Bronchial epithelial cell (primary cell): ENCODE measurements around the gene RAB9A. TPM values are rescaled to one million over a fixed set of nuclear protein-coding genes. Genes with fewer than 3 reads are reported as not detected.

Experiments
- DNase-seq: peaks from one replicate; pipeline ENCODE4 v3.0.0-alpha.2; 2010; ENCODE audit warnings: low read depth
- FAIRE-seq: peaks from 2 replicates; lab custom pipeline; 2011; peaks lifted over from hg19 to GRCh38; lab: Jason Lieb, UNC
- H3K27me3 ChIP-seq: 2 replicates; pipeline ENCODE4 v1.5.1; 2011; ENCODE audit warnings: low read length; ENCODE audit not compliant: control insufficient read depth, insufficient read depth
- H3K36me3 ChIP-seq: 2 replicates; pipeline ENCODE4 v1.5.1; 2011; ENCODE audit warnings: low read length; ENCODE audit not compliant: control insufficient read depth, insufficient read depth
- H3K4me3 ChIP-seq: 2 replicates; pipeline ENCODE4 v1.5.1; 2011; ENCODE audit warnings: mild to moderate bottlenecking, low read depth, low read length, control low read depth
- total RNA-seq: library from RNA; depleted of rRNA; stranded (reverse); fragments of >200 nt; gene quantifications from 2 replicates; pipeline ENCODE4 v1.2.1, GENCODE V29; 2014
- TF ChIP-seq, protein P1 (sequence below): IDR thresholded peaks from 2 replicates; pipeline ENCODE4 v1.5.1; 2011; ENCODE audit warnings: mild to moderate bottlenecking, moderate library complexity, low read length, control low read depth, inconsistent platforms; ENCODE audit not compliant: insufficient read depth, severe bottlenecking

The RAB9A gene
- total RNA-seq, 1 donor from 2014 or later, result 43.4 TPM

DNA sequence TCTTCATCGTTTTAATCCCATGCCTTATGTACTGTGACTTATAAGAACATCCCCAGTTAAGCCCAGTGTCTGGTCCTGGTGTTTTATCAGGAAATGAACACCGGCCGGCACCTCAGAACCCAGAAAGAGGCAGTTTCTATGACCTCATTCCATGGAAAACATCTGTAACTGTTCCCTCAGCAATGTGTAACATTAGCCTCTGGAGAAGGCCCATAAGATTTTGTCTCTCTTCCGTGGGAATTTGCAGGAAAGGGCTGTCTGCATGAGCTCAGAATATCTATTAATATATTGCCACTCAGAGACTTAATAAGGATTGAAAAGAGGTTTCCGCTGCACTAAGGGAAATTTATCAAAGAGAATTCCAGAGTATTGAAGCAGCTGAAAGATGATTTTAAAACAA is 39.1 kb upstream of the RAB9A start:
- TF ChIP-seq, protein P1, sequence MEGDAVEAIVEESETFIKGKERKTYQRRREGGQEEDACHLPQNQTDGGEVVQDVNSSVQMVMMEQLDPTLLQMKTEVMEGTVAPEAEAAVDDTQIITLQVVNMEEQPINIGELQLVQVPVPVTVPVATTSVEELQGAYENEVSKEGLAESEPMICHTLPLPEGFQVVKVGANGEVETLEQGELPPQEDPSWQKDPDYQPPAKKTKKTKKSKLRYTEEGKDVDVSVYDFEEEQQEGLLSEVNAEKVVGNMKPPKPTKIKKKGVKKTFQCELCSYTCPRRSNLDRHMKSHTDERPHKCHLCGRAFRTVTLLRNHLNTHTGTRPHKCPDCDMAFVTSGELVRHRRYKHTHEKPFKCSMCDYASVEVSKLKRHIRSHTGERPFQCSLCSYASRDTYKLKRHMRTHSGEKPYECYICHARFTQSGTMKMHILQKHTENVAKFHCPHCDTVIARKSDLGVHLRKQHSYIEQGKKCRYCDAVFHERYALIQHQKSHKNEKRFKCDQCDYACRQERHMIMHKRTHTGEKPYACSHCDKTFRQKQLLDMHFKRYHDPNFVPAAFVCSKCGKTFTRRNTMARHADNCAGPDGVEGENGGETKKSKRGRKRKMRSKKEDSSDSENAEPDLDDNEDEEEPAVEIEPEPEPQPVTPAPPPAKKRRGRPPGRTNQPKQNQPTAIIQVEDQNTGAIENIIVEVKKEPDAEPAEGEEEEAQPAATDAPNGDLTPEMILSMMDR, result no peak
- Histone ChIP-seq H3K36me3 (no peaks in the 10 kb centered on the region), H3K4me3 (no peak overlapping the region), H3K27me3 (no peaks in the 10 kb centered on the region)
- FAIRE-seq, result no peak
- DNase-seq, result no peak

- Histone ChIP-seq H3K36me3 (no peaks in the 10 kb centered on the region), H3K4me3 (no peak overlapping the region), H3K27me3 (no peaks in the 10 kb centered on the region)
- DNase-seq (no peak), FAIRE-seq (no peak)
- TF ChIP-seq, protein P1, result no peak
Measured at GRCh38 chrX:13650318-13650717, 38.6 kb upstream of the RAB9A start.

GRCh38 chrX:13651150-13651549 is 37.8 kb upstream of the RAB9A start:
- TF ChIP-seq, protein P1, result no peak
- DNase-seq (no peak), FAIRE-seq (no peak)
- no peaks in the 10 kb centered on the region for H3K27me3 ChIP-seq
- no peak overlapping the region for H3K4me3 ChIP-seq
- H3K36me3 ChIP-seq, result no peaks in the 10 kb centered on the region

DNA sequence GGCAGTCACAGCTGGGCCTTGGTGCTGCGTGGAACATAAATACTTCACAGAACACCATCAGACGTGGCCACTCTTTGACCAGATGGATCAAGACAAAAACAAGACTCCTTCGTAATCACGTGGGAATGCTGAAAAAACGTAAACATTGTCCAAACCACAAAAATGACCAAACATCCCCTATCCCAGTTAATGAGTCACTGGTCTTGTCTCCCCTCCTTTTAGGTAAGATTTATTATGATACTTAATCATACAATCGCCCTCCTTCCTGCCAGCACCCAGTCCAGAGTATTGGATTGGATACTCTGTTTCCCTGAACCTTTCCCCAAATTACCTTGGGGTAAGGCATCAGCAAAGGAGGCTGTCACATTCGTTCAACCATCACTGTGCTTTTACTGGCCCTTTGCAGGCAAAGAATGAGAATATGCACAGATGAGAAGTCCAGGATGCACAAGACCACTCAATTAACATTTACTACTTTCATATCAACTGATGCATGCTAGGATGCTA is 36.6 kb upstream of the RAB9A start:
- TF ChIP-seq, protein P1, result no peak
- peak; percentile 73 for DNase-seq
- Histone ChIP-seq H3K36me3 (no peaks in the 10 kb centered on the region), H3K4me3 (peak overlapping the region; percentile 29), H3K27me3 (no peaks in the 10 kb centered on the region)
- no peak for FAIRE-seq

DNA sequence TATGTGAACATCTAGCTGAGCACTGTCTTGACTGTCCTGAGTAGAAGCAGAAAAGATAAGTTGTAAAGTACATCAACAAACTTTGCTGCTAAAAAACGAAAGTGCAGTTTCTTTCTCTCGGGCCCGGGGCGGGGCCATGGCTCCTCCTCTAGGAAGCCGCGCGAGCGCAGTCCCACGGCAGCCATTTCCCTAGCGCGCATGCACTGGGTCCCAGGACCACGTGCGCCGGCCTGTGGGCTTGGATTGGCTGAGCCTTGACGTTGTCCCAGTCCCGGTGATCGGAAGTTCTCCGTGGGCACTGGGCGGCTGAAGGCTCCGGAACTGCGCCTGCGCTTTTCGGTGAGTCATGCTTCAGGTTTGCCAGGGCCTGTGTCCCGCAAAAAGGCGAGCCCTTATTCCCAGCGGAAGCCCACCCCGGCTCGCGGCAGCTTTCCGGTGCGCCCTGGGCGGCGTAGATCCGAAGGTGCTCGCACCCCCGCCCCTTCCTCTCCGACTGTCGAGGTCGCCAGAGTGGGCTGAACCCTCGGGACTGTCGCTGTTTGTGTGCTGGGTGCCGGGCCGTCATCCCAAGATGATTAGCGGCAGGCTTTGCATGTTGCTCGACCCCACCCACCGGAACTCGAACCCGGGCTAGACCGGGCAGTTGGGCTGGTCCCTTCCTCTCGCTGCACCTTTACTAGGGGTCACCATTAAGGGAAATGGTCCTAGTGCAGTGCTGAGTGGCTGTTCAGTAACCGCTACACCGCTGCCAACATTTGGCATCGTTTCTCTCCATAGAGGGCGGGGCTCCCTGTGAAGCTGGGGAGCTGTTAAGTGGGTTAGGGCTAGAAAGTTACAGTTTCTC is 35.9 kb upstream of the RAB9A start, which contains the start of gene TCEANC:
TCEANC (plus strand) TSS at position 292 of the 844 bp plus-strand sequence. CDS start 9,368 bp downstream, outside the sequence.
- Histone ChIP-seq H3K4me3 (peak within 1 kb of the TSS; percentile 64), H3K27me3 (no peaks in the 10 kb centered on the region), H3K36me3 (no peaks in the 10 kb centered on the region)
- TF ChIP-seq, protein P1, result no peak
- DNase-seq (peak; percentile 89), FAIRE-seq (no peak)
